A673 (cell line): ENCODE data around the gene ZNF610.

Experiments used
- CTCF ChIP-seq: fragments of 300-800, 200-600 bp; sonication (generic); conservative IDR thresholded peaks from 2 replicates; pipeline ENCODE4 v1.5.1; 2017; ENCODE audit warnings: low read depth, mild to moderate bottlenecking, antibody characterized with exemption, low read length, moderate library complexity, mixed read lengths
- EZH2 ChIP-seq: fragments of 200-600 bp; sonication (generic); IDR thresholded peaks from 2 replicates; pipeline ENCODE4 v1.6.1; 2017; ENCODE audit warnings: borderline replicate concordance, low read depth, mild to moderate bottlenecking, mixed read lengths, antibody characterized with exemption, low read length; ENCODE audit not compliant: poor library complexity, severe bottlenecking

GRCh38 chr19:52296400-52296772, 39.7 kb upstream of the ZNF610 start:
- TF ChIP-seq EZH2 (no peak), CTCF (no peak)
